Measurements from ENCODE around the gene PITPNM3. TPM values are rescaled to one million over a fixed set of nuclear protein-coding genes. Genes with fewer than 3 reads are reported as not detected.

PITPNM3 gene
- total RNA-seq, 1 donor from 2014 or later: 1.1 TPM

DNA sequence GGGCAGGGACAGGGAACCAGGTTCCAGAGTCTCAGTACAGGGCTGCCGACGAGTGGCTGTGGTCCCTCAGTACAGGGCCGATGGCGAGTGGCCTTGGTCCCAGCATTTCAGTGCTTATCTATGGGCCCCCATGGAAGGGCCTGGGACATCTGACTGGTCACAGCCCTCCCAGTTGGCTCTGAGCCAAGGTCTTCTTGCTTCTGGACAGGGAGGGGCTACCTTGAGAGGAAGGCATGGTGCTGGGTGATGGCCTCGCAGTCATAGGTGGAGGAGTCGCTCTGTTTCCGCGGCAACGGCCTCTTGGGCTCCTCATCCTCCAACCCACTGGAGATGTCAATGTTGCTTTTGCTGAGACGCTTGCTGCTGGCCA, 79.6 kb downstream of the PITPNM3 start:
- TF ChIP-seq, protein P1, sequence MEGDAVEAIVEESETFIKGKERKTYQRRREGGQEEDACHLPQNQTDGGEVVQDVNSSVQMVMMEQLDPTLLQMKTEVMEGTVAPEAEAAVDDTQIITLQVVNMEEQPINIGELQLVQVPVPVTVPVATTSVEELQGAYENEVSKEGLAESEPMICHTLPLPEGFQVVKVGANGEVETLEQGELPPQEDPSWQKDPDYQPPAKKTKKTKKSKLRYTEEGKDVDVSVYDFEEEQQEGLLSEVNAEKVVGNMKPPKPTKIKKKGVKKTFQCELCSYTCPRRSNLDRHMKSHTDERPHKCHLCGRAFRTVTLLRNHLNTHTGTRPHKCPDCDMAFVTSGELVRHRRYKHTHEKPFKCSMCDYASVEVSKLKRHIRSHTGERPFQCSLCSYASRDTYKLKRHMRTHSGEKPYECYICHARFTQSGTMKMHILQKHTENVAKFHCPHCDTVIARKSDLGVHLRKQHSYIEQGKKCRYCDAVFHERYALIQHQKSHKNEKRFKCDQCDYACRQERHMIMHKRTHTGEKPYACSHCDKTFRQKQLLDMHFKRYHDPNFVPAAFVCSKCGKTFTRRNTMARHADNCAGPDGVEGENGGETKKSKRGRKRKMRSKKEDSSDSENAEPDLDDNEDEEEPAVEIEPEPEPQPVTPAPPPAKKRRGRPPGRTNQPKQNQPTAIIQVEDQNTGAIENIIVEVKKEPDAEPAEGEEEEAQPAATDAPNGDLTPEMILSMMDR (IDR thresholded peaks at IDR 0.05): no peak
- intact Hi-C loops (cut with micrococcal nuclease): no loop called here
- Mint-ChIP-seq H3K9me3 (no peaks in the 10 kb centered on the region), H3K36me3 (ENCODE audit: low read depth) (no peaks in the 10 kb centered on the region), H3K4me3 (no peak overlapping the region), H3K27ac (no peak overlapping the region), H3K27me3 (no peaks in the 10 kb centered on the region), H3K4me1 (peaks cover 3% of the 10 kb centered on the region)
- ChIA-PET CTCF (no interaction called here), POLR2A (no interaction called here)
- ATAC-seq (ENCODE audit: low read depth) (no peak), DNase-seq (no peak)

DNA sequence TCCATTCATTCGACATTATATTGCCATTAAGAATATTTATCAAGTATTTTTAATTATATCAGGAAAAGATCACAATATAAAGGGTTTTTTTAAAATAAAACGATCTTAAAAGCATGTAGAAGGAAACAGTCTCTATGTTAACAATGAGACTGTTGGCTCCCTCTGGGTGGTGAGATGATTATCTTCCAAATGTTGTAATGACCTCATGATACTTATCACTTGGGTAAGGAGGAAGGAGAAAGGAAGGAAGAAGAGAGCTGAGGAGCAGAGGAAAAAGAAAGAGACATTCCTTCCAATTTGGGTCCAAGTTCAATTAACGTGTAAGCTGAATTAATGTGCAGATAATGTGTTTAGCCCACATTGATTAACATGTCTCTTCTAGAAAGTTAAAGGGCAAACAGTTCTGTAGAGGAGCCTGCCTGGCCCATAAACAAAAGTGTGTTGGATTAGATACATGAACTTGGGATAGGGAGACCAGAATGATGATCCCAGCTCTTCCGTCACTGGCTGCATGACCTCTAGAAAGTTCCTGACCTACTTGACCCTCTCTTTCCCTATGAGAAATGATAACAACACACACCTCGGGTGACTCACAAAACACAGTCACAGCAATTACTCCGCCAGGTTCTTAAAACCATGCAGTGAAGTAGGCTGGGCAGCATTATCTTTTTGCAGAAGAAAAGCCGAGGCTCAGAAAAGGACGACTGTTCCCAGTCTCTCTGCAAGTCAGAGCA, 80.1 kb downstream of the PITPNM3 start:
- POLR2A ChIA-PET: no interaction called here
- DNase-seq: no peak
- intact Hi-C loops (cut with micrococcal nuclease): no loop called here
- CTCF ChIA-PET: no interaction called here
- Mint-ChIP-seq H3K27me3 (no peaks in the 10 kb centered on the region), H3K27ac (no peak overlapping the region), H3K9me3 (no peaks in the 10 kb centered on the region), H3K4me3 (no peak overlapping the region), H3K36me3 (ENCODE audit: low read depth) (no peaks in the 10 kb centered on the region), H3K4me1 (peaks cover 3% of the 10 kb centered on the region)
- TF ChIP-seq, protein P1 (IDR thresholded peaks at IDR 0.05): no peak
- ATAC-seq (ENCODE audit: low read depth): no peak

DNA sequence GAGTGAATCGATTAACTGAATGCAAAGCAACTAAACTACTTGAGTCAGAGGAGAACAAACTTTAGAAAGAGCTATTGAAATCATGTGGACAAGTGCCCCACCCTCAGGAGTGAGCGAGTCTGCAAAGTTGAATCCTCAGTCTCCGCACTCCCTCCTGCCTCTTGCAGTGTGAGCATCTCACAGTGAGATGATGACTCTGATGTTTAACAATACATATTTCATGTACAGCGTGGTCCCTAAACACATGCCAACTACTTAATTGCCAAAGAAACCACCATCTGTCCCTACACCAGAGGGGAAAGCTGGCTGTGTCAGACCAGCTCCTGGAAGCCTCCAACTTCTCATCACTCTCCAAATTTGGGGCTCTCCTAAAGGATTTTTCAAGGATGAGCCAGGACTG, 80.9 kb downstream of the PITPNM3 start:
- intact Hi-C loops (cut with micrococcal nuclease): no loop called here
- Mint-ChIP-seq H3K9me3 (no peaks in the 10 kb centered on the region), H3K36me3 (ENCODE audit: low read depth) (no peaks in the 10 kb centered on the region)

DNA sequence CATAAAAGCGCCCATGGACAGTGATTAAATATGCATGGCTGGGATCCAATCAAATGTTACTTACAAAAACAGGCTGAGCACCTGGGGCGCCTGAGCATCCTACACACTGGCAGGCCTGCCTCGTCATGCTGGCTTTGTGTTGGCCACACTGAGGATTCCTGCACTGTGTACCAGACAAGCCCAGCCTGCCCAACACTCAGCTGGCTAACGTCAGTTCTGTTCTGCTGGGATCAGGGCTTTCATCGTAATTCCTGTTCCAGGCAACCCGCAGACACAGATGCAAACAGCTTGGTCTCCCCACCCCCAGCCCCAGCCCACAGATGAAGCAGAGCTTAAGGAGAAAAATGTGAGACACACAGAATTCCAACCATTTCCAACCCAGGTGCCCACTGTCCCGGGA, 81.4 kb downstream of the PITPNM3 start:
- peaks cover 3% of the 10 kb centered on the region for H3K4me1 Mint-ChIP-seq
- DNase-seq (no peak), ATAC-seq (ENCODE audit: low read depth) (no peak)
- no peak overlapping the region for H3K4me3 Mint-ChIP-seq
- CTCF ChIA-PET: no interaction called here
- H3K9me3 Mint-ChIP-seq: no peaks in the 10 kb centered on the region
- no peaks in the 10 kb centered on the region for H3K36me3 Mint-ChIP-seq (ENCODE audit: low read depth)
- intact Hi-C loops (cut with micrococcal nuclease): no loop called here
- no peaks in the 10 kb centered on the region for H3K27me3 Mint-ChIP-seq
- H3K27ac Mint-ChIP-seq: no peak overlapping the region
- TF ChIP-seq, protein P1 (IDR thresholded peaks at IDR 0.05): no peak
- POLR2A ChIA-PET: no interaction called here

More for the DNA sequence above, 80.9 kb downstream of the PITPNM3 start:
- TF ChIP-seq, protein P1 (IDR thresholded peaks at IDR 0.05): no peak
- ATAC-seq (ENCODE audit: low read depth) (no peak), DNase-seq (no peak)
- Mint-ChIP-seq H3K27me3 (no peaks in the 10 kb centered on the region), H3K27ac (no peak overlapping the region), H3K4me1 (peaks cover 3% of the 10 kb centered on the region), H3K4me3 (no peak overlapping the region)
- POLR2A ChIA-PET: no interaction called here
- CTCF ChIA-PET: no interaction called here

DNA sequence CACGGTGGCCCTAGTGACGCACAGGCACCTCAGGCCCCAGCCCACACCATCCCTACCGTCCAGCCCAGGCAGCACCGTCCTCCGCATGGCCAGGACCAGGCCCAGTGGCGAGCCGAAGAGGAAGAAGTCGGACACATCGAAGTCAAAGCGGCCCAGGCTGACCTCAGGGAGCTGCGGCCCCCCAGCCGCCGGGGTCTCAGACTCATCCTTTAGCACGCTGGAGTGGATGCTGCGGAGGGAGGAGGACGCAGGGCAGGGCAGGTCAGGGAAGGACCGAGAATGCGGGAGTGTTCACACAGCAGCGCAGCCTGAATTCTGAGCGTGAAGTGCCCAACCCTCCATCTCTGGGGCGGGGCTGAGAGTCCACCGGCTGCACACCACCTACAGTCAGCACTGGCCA, 82.0 kb downstream of the PITPNM3 start:
- Mint-ChIP-seq H3K4me1 (peaks cover 3% of the 10 kb centered on the region), H3K4me3 (no peak overlapping the region), H3K27me3 (no peaks in the 10 kb centered on the region), H3K27ac (no peak overlapping the region), H3K36me3 (ENCODE audit: low read depth) (no peaks in the 10 kb centered on the region), H3K9me3 (no peaks in the 10 kb centered on the region)
- CTCF ChIA-PET: interaction anchor here (1.7 to 2.9 kb wide), 2 partner anchors 27 to 227 kb away, joined by 4 to 15 read pairs; no protein-coding TSS in a partner anchor
- DNase-seq (no peak), ATAC-seq (ENCODE audit: low read depth) (no peak)
- TF ChIP-seq, protein P1 (IDR thresholded peaks at IDR 0.05): no peak
- POLR2A ChIA-PET: no interaction called here
- intact Hi-C loops (cut with micrococcal nuclease): no loop called here
